ENCODE data around the gene GOLPH3L. TPM values are rescaled to one million over a fixed set of nuclear protein-coding genes. Genes with fewer than 3 reads are reported as not detected.

The GOLPH3L gene
- total RNA-seq, 1 donor from 2014 or later: 17.1 TPM

GRCh38 chr1:150683914-150684313 lies 13.0 kb downstream of the GOLPH3L start:
- Mint-ChIP-seq H3K27me3 (ENCODE audit: low read depth) (no peaks in the 10 kb centered on the region), H3K27ac (ENCODE audit: unreplicated experiment) (no peak overlapping the region), H3K4me3 (ENCODE audit: unreplicated experiment) (no peak overlapping the region), H3K36me3 (ENCODE audit: low read depth) (peaks cover 2% of the 10 kb centered on the region), H3K4me1 (ENCODE audit: low read depth) (no peaks in the 10 kb centered on the region), H3K9me3 (ENCODE audit: low read depth) (no peaks in the 10 kb centered on the region)
- TF ChIP-seq, protein P1, sequence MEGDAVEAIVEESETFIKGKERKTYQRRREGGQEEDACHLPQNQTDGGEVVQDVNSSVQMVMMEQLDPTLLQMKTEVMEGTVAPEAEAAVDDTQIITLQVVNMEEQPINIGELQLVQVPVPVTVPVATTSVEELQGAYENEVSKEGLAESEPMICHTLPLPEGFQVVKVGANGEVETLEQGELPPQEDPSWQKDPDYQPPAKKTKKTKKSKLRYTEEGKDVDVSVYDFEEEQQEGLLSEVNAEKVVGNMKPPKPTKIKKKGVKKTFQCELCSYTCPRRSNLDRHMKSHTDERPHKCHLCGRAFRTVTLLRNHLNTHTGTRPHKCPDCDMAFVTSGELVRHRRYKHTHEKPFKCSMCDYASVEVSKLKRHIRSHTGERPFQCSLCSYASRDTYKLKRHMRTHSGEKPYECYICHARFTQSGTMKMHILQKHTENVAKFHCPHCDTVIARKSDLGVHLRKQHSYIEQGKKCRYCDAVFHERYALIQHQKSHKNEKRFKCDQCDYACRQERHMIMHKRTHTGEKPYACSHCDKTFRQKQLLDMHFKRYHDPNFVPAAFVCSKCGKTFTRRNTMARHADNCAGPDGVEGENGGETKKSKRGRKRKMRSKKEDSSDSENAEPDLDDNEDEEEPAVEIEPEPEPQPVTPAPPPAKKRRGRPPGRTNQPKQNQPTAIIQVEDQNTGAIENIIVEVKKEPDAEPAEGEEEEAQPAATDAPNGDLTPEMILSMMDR (IDR thresholded peaks at IDR 0.05): no peak
- DNase-seq (ENCODE audit: low spot score): no peak

GRCh38 chr1:150678988-150679387 lies 18.0 kb downstream of the GOLPH3L start:
- Mint-ChIP-seq H3K36me3 (ENCODE audit: low read depth) (no peaks in the 10 kb centered on the region), H3K27ac (ENCODE audit: unreplicated experiment) (no peak overlapping the region), H3K4me3 (ENCODE audit: unreplicated experiment) (no peak overlapping the region), H3K9me3 (ENCODE audit: low read depth) (no peaks in the 10 kb centered on the region), H3K4me1 (ENCODE audit: low read depth) (no peaks in the 10 kb centered on the region), H3K27me3 (ENCODE audit: low read depth) (no peaks in the 10 kb centered on the region)
- TF ChIP-seq, protein P1 (IDR thresholded peaks at IDR 0.05): no peak
- no peak for DNase-seq (ENCODE audit: low spot score)

DNA sequence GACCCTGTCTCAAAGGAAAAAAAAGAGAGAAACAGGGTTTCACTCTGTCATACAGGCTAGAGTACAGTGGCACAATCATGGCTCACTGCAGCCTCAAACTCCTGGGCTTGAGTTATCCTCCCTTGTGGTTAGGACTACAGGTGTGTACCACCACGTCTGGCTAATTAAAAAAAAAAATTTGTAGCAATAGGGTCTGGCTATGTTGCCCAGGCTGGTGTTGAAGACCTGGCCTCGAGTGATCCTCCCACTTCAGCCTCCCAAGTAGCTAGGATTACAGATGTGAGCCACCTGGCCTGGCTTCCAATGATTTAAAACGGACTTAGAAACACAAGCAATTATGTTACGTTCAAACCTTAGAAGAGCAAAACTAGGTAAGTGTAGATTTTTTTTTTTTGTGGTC lies 22.1 kb downstream of the GOLPH3L start:
- no peak overlapping the region for H3K4me3 Mint-ChIP-seq (ENCODE audit: unreplicated experiment)
- H3K27me3 Mint-ChIP-seq (ENCODE audit: low read depth): no peaks in the 10 kb centered on the region
- no peak for DNase-seq (ENCODE audit: low spot score)
- no peaks in the 10 kb centered on the region for H3K36me3 Mint-ChIP-seq (ENCODE audit: low read depth)
- H3K27ac Mint-ChIP-seq (ENCODE audit: unreplicated experiment): no peak overlapping the region
- TF ChIP-seq, protein P1 (IDR thresholded peaks at IDR 0.05): no peak
- H3K4me1 Mint-ChIP-seq (ENCODE audit: low read depth): no peaks in the 10 kb centered on the region
- no peaks in the 10 kb centered on the region for H3K9me3 Mint-ChIP-seq (ENCODE audit: low read depth)

- Mint-ChIP-seq H3K27me3 (ENCODE audit: low read depth) (no peaks in the 10 kb centered on the region), H3K4me1 (ENCODE audit: low read depth) (peaks cover 7% of the 10 kb centered on the region), H3K36me3 (ENCODE audit: low read depth) (peaks cover 28% of the 10 kb centered on the region), H3K27ac (ENCODE audit: unreplicated experiment) (no peak overlapping the region), H3K9me3 (ENCODE audit: low read depth) (no peaks in the 10 kb centered on the region), H3K4me3 (ENCODE audit: unreplicated experiment) (no peak overlapping the region)
- TF ChIP-seq, protein P1 (IDR thresholded peaks at IDR 0.05): no peak
- DNase-seq (ENCODE audit: low spot score): no peak
Measured at GRCh38 chr1:150663321-150663720, 33.6 kb downstream of the GOLPH3L start.

DNA sequence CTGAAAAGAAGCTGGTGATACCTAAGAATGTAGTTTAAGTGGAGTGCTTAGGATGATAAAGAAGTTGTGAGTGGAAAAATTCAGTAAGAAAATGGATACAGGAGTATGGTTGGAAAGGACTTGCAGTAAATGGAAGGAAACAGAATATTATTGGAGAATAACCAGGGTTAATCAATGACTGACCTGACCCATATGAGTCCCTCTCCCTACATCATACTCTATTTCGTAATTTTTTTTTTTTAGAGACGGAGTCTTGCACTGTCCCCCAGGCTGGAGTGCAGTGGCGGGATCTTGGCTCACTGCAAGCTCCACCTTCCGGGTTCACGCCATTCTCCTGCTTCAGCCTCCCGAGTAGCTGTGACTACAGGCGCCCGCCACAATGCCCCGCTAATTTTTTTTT lies 34.1 kb downstream of the GOLPH3L start:
- Mint-ChIP-seq H3K4me1 (ENCODE audit: low read depth) (peaks cover 2% of the 10 kb centered on the region), H3K27ac (ENCODE audit: unreplicated experiment) (no peak overlapping the region), H3K4me3 (ENCODE audit: unreplicated experiment) (no peak overlapping the region), H3K27me3 (ENCODE audit: low read depth) (no peaks in the 10 kb centered on the region), H3K36me3 (ENCODE audit: low read depth) (peaks cover 30% of the 10 kb centered on the region), H3K9me3 (ENCODE audit: low read depth) (no peaks in the 10 kb centered on the region)
- TF ChIP-seq, protein P1 (IDR thresholded peaks at IDR 0.05): no peak
- DNase-seq (ENCODE audit: low spot score): no peak
